Panc1 (cell line): Measurements from ENCODE around the gene PBRM1.

Experiments used
- CTCF ChIP-seq: fragments of 450-650 bp; IDR thresholded peaks from 2 replicates; pipeline ENCODE4 v1.5.1; 2017; ENCODE audit warnings: mild to moderate bottlenecking
- POLR2AphosphoS5 ChIP-seq: IDR thresholded peaks from 2 replicates; pipeline ENCODE4 v1.6.1; 2012; ENCODE audit warnings: mild to moderate bottlenecking, low read depth, low read length, moderate library complexity
- SIN3A ChIP-seq: IDR thresholded peaks from 2 replicates; pipeline ENCODE4 v1.6.1; 2012; ENCODE audit warnings: low read depth, mild to moderate bottlenecking, low read length, moderate library complexity, borderline replicate concordance; ENCODE audit not compliant: insufficient read depth
- TF ChIP-seq, protein P1 (sequence below), 2 experiments: IDR thresholded peaks; 2 replicates each; pipeline ENCODE4 v1.6.1; 2011 to 2012; ENCODE audit warnings: low read depth in 2 of 2, control low read depth in 1 of 2, low read length in 1 of 2, mild to moderate bottlenecking in 1 of 2, moderate library complexity in 1 of 2; ENCODE audit not compliant: insufficient read depth in 1 of 2

- TF ChIP-seq CTCF (no peak), SIN3A (no peak), POLR2AphosphoS5 (no peak)
- TF ChIP-seq, protein P1, sequence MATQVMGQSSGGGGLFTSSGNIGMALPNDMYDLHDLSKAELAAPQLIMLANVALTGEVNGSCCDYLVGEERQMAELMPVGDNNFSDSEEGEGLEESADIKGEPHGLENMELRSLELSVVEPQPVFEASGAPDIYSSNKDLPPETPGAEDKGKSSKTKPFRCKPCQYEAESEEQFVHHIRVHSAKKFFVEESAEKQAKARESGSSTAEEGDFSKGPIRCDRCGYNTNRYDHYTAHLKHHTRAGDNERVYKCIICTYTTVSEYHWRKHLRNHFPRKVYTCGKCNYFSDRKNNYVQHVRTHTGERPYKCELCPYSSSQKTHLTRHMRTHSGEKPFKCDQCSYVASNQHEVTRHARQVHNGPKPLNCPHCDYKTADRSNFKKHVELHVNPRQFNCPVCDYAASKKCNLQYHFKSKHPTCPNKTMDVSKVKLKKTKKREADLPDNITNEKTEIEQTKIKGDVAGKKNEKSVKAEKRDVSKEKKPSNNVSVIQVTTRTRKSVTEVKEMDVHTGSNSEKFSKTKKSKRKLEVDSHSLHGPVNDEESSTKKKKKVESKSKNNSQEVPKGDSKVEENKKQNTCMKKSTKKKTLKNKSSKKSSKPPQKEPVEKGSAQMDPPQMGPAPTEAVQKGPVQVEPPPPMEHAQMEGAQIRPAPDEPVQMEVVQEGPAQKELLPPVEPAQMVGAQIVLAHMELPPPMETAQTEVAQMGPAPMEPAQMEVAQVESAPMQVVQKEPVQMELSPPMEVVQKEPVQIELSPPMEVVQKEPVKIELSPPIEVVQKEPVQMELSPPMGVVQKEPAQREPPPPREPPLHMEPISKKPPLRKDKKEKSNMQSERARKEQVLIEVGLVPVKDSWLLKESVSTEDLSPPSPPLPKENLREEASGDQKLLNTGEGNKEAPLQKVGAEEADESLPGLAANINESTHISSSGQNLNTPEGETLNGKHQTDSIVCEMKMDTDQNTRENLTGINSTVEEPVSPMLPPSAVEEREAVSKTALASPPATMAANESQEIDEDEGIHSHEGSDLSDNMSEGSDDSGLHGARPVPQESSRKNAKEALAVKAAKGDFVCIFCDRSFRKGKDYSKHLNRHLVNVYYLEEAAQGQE (IDR thresholded peaks at IDR 0.05; ENCODE audit: insufficient read depth in 1 of 2, low read depth in 2 of 2, low read length in 1 of 2) = no peak
Observed at GRCh38 chr3:52528586-52529375, 156.9 kb downstream of the PBRM1 start.
